K562 (cell line): Measurements from ENCODE around the gene RABGAP1L. TPM values are rescaled to one million over a fixed set of nuclear protein-coding genes. Genes with fewer than 3 reads are reported as not detected.

Experiments used
- ATAC-seq: fragments of 200-7000 bp; cut with Tn5 transposase; 3 replicates; pipeline ENCODE4 v1.9.1; 2020; ENCODE audit warnings: moderate library complexity
- BruUV-seq: library from RNA; stranded (reverse); fragments of 400-500 nt; replicated peaks from 2 replicates; lab custom pipeline; 2021; lab: Mats Ljungman, UMichigan
- CTCF ChIA-PET: fragments of 300-600 bp; formaldehyde crosslinking; extraction: SDS; loops from one replicate; lab custom pipeline; 2021; ENCODE audit warnings: low intra/inter-chr PET ratio; lab: Yijun Ruan, JAX
- POLR2A ChIA-PET: fragments of 300-600, 350-650 bp; sonication (Branson Sonifier 250); formaldehyde crosslinking; extraction: SDS; loops from one replicate; lab custom pipeline; 2021; ENCODE audit warnings: antibody characterized with exemption, inconsistent platforms; lab: Yijun Ruan, JAX
- DNase-seq, 4 experiments: peaks; one replicate each; pipeline versions ENCODE4 v3.0.0 to v3.0.0-alpha.2; 2011 to 2018; ENCODE audit warnings: low spot score in 3 of 4, mixed read lengths in 3 of 4; ENCODE audit errors: extremely low read depth in 1 of 4
- FAIRE-seq: peaks from 2 replicates; lab custom pipeline; 2011; peaks lifted over from hg19 to GRCh38; lab: Jason Lieb, UNC
- H2AFZ ChIP-seq: 2 replicates; pipeline ENCODE4 v1.6.0; 2011; ENCODE audit warnings: low read depth, low read length, control low read depth, inconsistent platforms
- H3K27ac ChIP-seq: fragments of 200-600 bp; 3 replicates; pipeline ENCODE4 v1.8.0; 2011; ENCODE audit warnings: low read depth, mild to moderate bottlenecking, control low read depth, inconsistent platforms, low read length, moderate library complexity, mixed read lengths; ENCODE audit errors: extremely low read depth
- H3K27me3 ChIP-seq, 2 experiments: fragments of 300-600 bp in 1 of 2; 2 replicates in 1 of 2; 3 replicates in 1 of 2; pipeline versions ENCODE4 v1.6.0 to v1.8.0; 2011; ENCODE audit warnings: inconsistent platforms in 2 of 2, low read length in 2 of 2, mild to moderate bottlenecking in 1 of 2, mixed read lengths in 1 of 2, moderate library complexity in 1 of 2; ENCODE audit not compliant: control insufficient read depth in 2 of 2, insufficient read depth in 2 of 2
- H3K36me3 ChIP-seq: fragments of 300-600 bp; 3 replicates; pipeline ENCODE4 v1.8.0; 2011; ENCODE audit warnings: mild to moderate bottlenecking, low read length, inconsistent platforms; ENCODE audit not compliant: control insufficient read depth, insufficient read depth
- H3K4me1 ChIP-seq, 2 experiments: fragments of 200-600 bp in 1 of 2; replicated peaks in 1 of 2; 2 replicates in 1 of 2; 3 replicates in 1 of 2; pipeline versions ENCODE4 v1.5.1 to v1.8.0; 2011; ENCODE audit warnings: inconsistent platforms in 2 of 2, low read length in 2 of 2, mild to moderate bottlenecking in 1 of 2, mixed read lengths in 1 of 2, moderate library complexity in 1 of 2; ENCODE audit not compliant: control insufficient read depth in 2 of 2, insufficient read depth in 2 of 2
- H3K4me2 ChIP-seq: 2 replicates; pipeline ENCODE4 v1.6.1; 2011; ENCODE audit warnings: low read length, control low read depth, inconsistent platforms, mixed read lengths; ENCODE audit not compliant: insufficient read depth
- H3K4me3 ChIP-seq: fragments of 200-600 bp; sonication (generic), shearing (Covaris generic); 2 replicates; pipeline ENCODE4 v1.5.1; 2016; ENCODE audit warnings: control low read depth, inconsistent platforms
- H3K79me2 ChIP-seq: fragments of 200-600 bp; 3 replicates; pipeline ENCODE4 v1.8.0; 2011; ENCODE audit warnings: low read length, inconsistent platforms; ENCODE audit not compliant: control insufficient read depth, insufficient read depth
- H3K9ac ChIP-seq, 2 experiments: 2 replicates each; pipeline versions ENCODE4 v1.6.0 to v1.6.1; 2011; ENCODE audit warnings: low read depth in 2 of 2, low read length in 2 of 2, control low read depth in 1 of 2, inconsistent platforms in 1 of 2, mild to moderate bottlenecking in 1 of 2, mixed read lengths in 1 of 2; ENCODE audit not compliant: insufficient read depth in 1 of 2
- H3K9me1 ChIP-seq: one replicate; pipeline ENCODE4 v1.6.0; 2011; ENCODE audit warnings: inconsistent platforms, mild to moderate bottlenecking, low read length, moderate library complexity; ENCODE audit not compliant: control insufficient read depth, insufficient read depth
- H3K9me3 ChIP-seq: replicated peaks from 2 replicates; pipeline ENCODE4 v1.5.1; 2011; ENCODE audit warnings: low read depth, low read length, inconsistent platforms; ENCODE audit not compliant: control insufficient read depth, insufficient read depth
- H4K20me1 ChIP-seq: replicated peaks from 2 replicates; pipeline ENCODE4 v1.6.1; 2011; ENCODE audit warnings: low read length, inconsistent platforms, mixed read lengths; ENCODE audit not compliant: control insufficient read depth, insufficient read depth
- NCOA2 ChIP-seq, 2 experiments: fragments of 450-650 bp; IDR thresholded peaks; 2 replicates each; pipeline ENCODE4 v1.6.1; 2018; ENCODE audit warnings: mild to moderate bottlenecking in 2 of 2, moderate library complexity in 1 of 2; ENCODE audit not compliant: partially characterized antibody in 2 of 2
- NR3C1 ChIP-seq: sonication (generic); formaldehyde crosslinking; IDR thresholded peaks from 2 replicates; pipeline ENCODE4 v1.8.1; 2022; ENCODE audit warnings: missing genetic modification reagents
- RFX5 ChIP-seq: IDR thresholded peaks from 2 replicates; pipeline ENCODE4 v1.6.1; 2011; ENCODE audit warnings: low read depth, mild to moderate bottlenecking, improper control_type of control experiment, low read length
- SMARCA5 ChIP-seq: fragments of 450-650 bp; IDR thresholded peaks from 2 replicates; pipeline ENCODE4 v1.6.1; 2016
- TCF7L2 ChIP-seq: fragments of 150-350 bp; IDR thresholded peaks from 2 replicates; pipeline ENCODE4 v1.6.1; 2016; ENCODE audit warnings: low read depth, mild to moderate bottlenecking, low read length, moderate library complexity
- XRCC3 ChIP-seq: fragments of 450-650 bp; IDR thresholded peaks from 2 replicates; pipeline ENCODE4 v1.6.1; 2017; ENCODE audit warnings: mild to moderate bottlenecking, moderate library complexity
- ZC3H4 ChIP-seq: sonication (generic); formaldehyde crosslinking; IDR thresholded peaks from 2 replicates; pipeline ENCODE4 v1.9.0; 2021; ENCODE audit warnings: missing genetic modification reagents, borderline replicate concordance
- WGBS: fragments of 100-300 bp; shearing (Covaris generic); methylation state at CpG from one replicate; pipeline ENCODE4 v1.1.6; 2016; ENCODE audit warnings: low coverage, mixed read lengths; ENCODE audit not compliant: insufficient coverage; ENCODE audit errors: missing lambda C conversion rate; 5-methylcytosine and 5-hydroxymethylcytosine counted together
- in situ Hi-C: fragments of 300-500 bp; cut with MboI; formaldehyde crosslinking; loops from 4 replicates; pipeline ENCODE4 v1.15.0; 2018; ENCODE audit warnings: inconsistent platforms, mixed read lengths
- intact Hi-C: fragments of 100-400 bp; cut with micrococcal nuclease; formaldehyde crosslinking; loops from 2 replicates; pipeline ENCODE4 v1.14.2; 2022
- polyA plus RNA-seq, 8 experiments: library from polyadenylated mRNA; depleted of rRNA in 4 of 8; stranded (reverse) in 5 of 8; unstranded in 3 of 8; fragments of >200 nt; fragmentation: Nextera tagmentation in 2 of 8; fragmentation: Illumina TruSeq in 1 of 8; extraction: Ambion mirVana in 2 of 8; extraction: Trizol in 1 of 8; gene quantifications; 2 replicates each; pipeline versions ENCODE4 v1.2.1 to v1.2.3, GENCODE V29; 2011 to 2014; ENCODE audit warnings: inconsistent platforms in 1 of 8, missing spikeins in 1 of 8
- total RNA-seq, 7 experiments: library from RNA; depleted of rRNA in 6 of 7; stranded (reverse); fragments of >200 nt in 6 of 7; fragmentation: Illumina TruSeq in 2 of 7; extraction: Trizol in 2 of 7; gene quantifications; 2 replicates each; pipeline versions ENCODE4 v1.2.1 to v1.2.3, GENCODE V29; 2011 to 2021; ENCODE audit warnings: low replicate concordance in 1 of 7
- TF ChIP-seq, protein P1 (sequence below): fragments of 250-450 bp; sonication (Bioruptor Pico); IDR thresholded peaks from 2 replicates; pipeline ENCODE4 v1.4.0; 2020

The RABGAP1L gene
- total and polyA plus RNA-seq, 9 of the 15 experiments (the other 6 are each of a cell fraction or from before 2014, with no cell fraction given): 16.5 to 44.9 (median 26.7) TPM

DNA sequence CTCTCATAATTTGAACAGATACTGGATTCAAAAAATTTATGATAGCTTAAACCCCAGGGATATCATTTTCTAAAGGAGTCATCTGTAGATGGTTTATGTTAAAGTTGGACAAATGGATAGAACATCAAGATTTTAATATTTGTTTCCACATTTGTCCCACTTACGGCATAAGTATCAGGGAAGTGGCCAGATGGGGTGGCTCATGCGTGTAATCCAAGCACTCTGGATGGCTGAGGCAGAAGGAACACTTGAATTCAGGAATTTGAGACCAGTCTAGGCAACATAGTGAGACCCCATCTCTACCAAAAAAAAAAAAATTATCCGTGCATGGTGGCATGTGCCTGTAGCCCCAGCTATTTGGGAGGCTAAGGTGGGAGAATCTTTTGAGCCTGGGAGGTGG lies 517.5 kb downstream of the RABGAP1L start:
- no peaks in the 10 kb centered on the region for H3K36me3 ChIP-seq
- H3K9me3 ChIP-seq: no peaks in the 10 kb centered on the region
- no peak overlapping the region for H3K9ac ChIP-seq
- no peaks in the 10 kb centered on the region; a peak in 1 of 5 replicates for H3K4me1 ChIP-seq
- BruUV-seq: no TSS peak
- no peak overlapping the region for H3K4me2 ChIP-seq
- no peak overlapping the region for H2AFZ ChIP-seq
- ATAC-seq: no peak
- intact Hi-C loops: no loop called here
- POLR2A ChIA-PET: no interaction called here
- 15% methylated on average over 3 of the region's 3 CpGs for WGBS
- H3K9me1 ChIP-seq: no peaks in the 10 kb centered on the region
- TF ChIP-seq NR3C1: no peak
- TF ChIP-seq ZC3H4 (CRISPR knock-in tag): no peak
- TF ChIP-seq NCOA2 (IDR thresholded peaks at IDR 0.05; ENCODE audit: partially characterized antibody in 2 of 2): no peak
- CTCF ChIA-PET: interaction anchor here (0.6 kb wide), 1 partner anchor 50 kb away, joined by 3 read pairs; no protein-coding TSS in a partner anchor
- H3K27me3 ChIP-seq: no peaks in the 10 kb centered on the region
- no peaks in the 10 kb centered on the region for H4K20me1 ChIP-seq
- H3K79me2 ChIP-seq: no peaks in the 10 kb centered on the region
- in situ Hi-C loops: no loop called here
- no peak for DNase-seq
- no peak for FAIRE-seq
- H3K27ac ChIP-seq: no peak overlapping the region
- H3K4me3 ChIP-seq: no peak overlapping the region

DNA sequence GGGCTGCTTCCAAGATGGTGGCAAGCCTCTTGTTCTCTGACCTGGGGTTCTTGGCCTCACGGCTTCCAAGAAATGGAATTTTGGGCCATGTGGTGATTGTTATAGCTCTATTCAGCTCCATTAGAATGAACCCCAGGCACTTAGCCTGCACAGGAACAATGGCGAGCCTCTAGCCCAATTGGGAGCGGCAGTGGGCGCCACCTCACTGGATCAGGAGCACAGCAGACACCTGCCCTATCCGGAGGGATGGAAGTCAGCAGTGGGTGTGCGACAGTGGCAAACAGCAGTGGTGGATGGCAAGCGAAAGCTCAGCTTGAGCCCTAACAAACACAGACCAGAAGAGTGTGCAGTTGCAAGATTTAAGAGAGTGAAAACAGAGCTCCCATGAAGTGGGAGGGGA lies 519.3 kb downstream of the RABGAP1L start:
- Histone ChIP-seq H3K27ac (no peak overlapping the region), H3K4me3 (no peak overlapping the region), H3K9me1 (no peaks in the 10 kb centered on the region), H4K20me1 (no peaks in the 10 kb centered on the region), H3K27me3 (no peaks in the 10 kb centered on the region), H3K4me2 (no peak overlapping the region), H3K36me3 (no peaks in the 10 kb centered on the region), H2AFZ (no peak overlapping the region), H3K9me3 (no peaks in the 10 kb centered on the region), H3K79me2 (no peaks in the 10 kb centered on the region), H3K4me1 (no peaks in the 10 kb centered on the region; a peak in 1 of 5 replicates), H3K9ac (no peak overlapping the region)
- ChIA-PET CTCF (no interaction called here), POLR2A (no interaction called here)
- 69% methylated on average over 7 of the region's 7 CpGs for WGBS
- BruUV-seq: no TSS peak
- in situ Hi-C loops (no loop called here), intact Hi-C loops (no loop called here)
- ATAC-seq (peak; percentile 27; the same call in 1 of the 3 replicates), DNase-seq (no peak), FAIRE-seq (no peak)
- TF ChIP-seq SMARCA5 (no peak), TCF7L2 (no peak), XRCC3 (no peak), RFX5 (no peak)
- TF ChIP-seq, protein P1, sequence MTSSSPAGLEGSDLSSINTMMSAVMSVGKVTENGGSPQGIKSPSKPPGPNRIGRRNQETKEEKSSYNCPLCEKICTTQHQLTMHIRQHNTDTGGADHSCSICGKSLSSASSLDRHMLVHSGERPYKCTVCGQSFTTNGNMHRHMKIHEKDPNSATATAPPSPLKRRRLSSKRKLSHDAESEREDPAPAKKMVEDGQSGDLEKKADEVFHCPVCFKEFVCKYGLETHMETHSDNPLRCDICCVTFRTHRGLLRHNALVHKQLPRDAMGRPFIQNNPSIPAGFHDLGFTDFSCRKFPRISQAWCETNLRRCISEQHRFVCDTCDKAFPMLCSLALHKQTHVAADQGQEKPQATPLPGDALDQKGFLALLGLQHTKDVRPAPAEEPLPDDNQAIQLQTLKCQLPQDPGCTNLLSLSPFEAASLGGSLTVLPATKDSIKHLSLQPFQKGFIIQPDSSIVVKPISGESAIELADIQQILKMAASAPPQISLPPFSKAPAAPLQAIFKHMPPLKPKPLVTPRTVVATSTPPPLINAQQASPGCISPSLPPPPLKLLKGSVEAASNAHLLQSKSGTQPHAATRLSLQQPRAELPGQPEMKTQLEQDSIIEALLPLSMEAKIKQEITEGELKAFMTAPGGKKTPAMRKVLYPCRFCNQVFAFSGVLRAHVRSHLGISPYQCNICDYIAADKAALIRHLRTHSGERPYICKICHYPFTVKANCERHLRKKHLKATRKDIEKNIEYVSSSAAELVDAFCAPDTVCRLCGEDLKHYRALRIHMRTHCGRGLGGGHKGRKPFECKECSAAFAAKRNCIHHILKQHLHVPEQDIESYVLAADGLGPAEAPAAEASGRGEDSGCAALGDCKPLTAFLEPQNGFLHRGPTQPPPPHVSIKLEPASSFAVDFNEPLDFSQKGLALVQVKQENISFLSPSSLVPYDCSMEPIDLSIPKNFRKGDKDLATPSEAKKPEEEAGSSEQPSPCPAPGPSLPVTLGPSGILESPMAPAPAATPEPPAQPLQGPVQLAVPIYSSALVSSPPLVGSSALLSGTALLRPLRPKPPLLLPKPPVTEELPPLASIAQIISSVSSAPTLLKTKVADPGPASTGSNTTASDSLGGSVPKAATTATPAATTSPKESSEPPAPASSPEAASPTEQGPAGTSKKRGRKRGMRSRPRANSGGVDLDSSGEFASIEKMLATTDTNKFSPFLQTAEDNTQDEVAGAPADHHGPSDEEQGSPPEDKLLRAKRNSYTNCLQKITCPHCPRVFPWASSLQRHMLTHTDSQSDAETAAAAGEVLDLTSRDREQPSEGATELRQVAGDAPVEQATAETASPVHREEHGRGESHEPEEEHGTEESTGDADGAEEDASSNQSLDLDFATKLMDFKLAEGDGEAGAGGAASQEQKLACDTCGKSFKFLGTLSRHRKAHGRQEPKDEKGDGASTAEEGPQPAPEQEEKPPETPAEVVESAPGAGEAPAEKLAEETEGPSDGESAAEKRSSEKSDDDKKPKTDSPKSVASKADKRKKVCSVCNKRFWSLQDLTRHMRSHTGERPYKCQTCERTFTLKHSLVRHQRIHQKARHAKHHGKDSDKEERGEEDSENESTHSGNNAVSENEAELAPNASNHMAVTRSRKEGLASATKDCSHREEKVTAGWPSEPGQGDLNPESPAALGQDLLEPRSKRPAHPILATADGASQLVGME (CRISPR knock-in tag): no peak
